NCI-H1092 (cell line): ENCODE results near the gene ASNSD1.

Source experiments
- DNase-seq: peaks from one replicate; lab custom pipeline; 2025; lab: John Stamatoyannopoulos, UW

The ASNSD1 gene

DNA sequence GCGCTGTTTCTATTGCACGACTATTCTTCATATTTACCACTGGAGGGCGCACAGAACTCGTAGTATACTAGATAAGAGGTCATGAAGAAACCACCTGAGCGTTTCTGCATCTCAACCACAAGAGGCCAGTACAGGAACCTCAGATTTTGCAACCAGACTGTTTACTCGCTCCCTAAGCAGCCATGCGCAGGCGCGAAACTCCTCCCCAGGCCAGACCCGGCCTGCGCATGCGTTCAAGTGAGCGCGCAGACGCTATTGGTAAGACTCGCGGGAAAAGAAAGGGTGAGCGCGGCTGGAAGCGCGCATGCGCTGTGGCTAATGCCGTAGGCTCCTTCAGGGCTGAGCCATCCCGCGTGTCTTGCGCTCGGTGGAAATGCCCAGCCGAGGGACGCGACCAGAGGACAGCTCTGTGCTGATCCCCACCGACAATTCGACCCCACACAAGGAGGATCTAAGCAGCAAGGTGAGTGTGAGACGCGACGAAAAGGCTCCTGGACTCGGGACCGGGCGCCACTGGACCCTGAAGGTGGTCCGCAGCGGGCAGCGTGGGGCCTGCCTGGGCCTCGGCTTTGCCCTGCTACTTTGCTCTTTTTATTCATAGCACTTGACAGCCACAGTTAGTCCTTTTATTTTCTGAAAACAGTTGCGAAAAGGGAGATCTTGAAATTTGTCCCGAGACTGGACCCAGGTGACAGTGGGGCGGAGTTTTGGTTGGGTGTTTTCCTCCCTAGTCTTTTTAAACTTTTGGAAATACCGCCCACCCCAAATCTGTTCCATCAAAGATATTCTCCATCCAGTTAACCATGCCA lies at the start of gene ASNSD1:
Gene ASNSD1, plus strand, starts transcription at position 312 of the 809 bp plus-strand sequence. CDS start 4,674 bp downstream, outside the sequence.
- DNase-seq, result peak; percentile 97

DNA sequence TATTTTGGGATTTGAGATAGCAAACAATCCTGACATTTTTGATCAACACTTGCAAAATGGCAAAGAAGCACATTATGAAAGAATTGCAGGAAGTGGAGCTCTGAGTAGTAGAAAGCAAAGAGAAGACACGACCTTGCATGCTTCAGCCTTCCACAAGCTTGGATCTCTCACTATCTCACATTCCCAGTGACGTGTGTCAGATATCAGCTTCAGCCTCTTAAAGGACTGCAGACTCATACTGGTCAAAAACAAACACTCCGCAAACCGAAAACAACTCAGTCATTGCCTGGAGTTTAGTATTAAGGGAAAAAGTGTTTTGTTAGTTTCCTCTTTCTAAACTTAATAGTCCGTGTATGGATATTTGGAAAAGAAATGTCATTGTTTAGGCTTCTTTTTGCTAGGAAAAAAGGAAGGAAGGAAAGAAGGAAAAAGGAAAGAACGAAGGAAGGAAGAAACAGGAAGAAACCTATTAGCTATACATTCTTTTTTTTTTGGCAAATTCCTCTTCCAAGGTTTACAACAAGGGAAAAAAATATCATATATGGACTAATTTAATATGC lies 48.1 kb upstream of the ASNSD1 start:
- DNase-seq, result no peak

DNA sequence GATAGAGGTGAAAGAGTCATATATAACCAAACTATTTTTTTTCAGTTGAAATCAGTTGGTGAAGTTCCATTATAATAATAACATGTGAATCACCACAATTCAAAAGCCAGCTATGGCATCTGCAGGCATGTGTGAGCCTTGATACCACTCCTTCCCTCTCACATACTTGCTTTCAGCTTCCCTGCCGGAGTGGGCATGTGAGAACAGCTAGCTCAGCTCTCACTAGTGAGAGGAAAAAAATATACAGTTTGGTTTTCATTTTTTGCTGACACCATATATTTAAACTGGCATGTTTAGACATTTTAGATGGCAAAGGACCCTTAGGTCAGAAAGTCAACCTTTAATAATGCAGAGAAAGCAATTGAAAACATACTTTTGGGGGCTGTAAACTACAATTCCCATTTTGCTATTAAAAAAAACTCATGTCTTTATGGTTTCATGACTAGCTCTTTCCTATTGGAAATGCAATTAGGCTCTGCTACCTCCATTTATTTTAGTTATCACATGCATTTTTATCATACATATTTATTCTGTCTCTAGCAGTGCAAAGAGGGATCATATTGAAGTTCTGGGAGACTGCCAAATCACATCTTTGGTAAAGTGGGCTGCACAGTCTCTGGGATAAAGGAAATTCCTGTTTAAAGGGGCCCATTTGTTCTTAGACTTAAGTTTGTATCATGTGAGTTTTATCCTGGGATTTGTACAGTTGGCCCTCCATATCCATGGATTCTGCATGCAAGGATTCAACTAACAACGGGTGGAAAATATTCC lies 47.4 kb upstream of the ASNSD1 start:
- DNase-seq, result no peak

DNA sequence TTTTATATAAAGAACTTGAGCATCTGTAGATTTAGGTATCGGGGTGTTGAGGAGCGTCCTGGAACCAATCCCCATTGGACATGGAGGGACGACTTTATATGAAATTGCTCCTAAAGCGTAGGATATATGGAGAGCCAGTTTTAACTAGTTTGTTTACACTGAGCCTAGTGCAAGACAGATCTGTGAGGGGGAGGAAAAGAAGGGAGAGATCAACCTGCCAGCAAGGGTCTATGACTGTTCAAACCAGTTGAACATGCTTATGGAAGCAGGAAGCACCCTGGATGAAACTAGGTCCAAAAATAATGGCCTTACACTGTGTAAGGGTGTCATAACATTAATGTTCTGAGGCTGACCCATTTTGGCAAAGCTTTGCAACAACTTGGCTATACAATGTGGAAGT lies 46.7 kb upstream of the ASNSD1 start:
- no peak for DNase-seq

DNA sequence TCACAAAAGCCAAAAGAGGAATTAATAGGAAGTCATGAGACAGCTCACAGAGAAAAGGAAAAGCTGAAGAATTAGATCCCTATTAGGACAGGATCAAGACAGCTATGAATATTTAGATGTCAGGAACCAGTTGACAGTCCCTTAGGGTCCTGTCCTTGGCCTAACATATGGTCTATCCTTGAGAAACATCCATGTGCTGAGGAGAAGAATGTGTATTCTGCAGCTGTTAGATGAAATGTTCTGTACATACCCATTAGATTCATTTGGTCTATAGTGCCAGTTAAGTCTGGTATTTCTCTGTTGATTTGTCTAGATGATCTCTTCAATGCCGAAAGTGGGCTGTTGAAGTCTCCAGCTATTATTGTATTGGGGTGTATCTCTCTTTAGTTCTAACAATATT lies 43.1 kb upstream of the ASNSD1 start:
- DNase-seq, result no peak

DNA sequence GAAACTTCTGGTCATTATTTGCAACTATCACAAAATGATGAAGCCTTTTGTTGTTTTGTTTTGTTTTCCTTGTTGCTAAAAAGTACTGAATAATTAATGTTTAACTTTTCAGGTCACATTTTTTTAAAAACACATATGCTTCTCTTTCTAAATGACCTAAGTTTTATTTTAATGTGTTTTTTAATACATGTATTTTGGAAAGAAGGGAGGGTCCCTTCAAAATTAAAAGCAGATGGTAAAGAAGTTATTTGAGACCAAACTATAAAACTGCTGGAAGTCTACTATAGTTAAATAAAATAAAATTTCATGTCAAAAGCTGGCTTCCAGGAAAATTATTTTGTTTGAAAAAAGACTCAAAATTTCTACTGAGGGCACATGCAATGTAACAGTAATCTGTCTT lies 39.5 kb upstream of the ASNSD1 start:
- DNase-seq, result no peak

DNA sequence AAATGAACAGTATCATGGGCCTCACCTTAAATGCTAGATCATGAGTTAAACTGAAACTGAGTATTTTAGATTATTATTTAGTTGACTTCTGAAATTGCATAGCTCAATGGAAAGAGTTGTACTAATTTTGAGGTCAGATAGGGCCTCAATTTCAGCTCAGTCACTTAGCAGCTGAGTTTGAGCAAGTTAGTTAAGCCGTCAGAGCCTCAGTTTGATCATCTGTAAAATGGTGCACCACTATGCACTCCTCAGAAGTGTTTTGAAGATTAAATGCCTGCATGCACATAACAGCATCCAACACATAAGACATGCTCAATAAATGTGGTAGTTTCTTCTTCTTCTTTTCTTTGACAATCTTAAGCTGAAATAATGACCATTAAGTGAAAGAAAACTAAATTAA lies 38.2 kb upstream of the ASNSD1 start:
- DNase-seq, result no peak

DNA sequence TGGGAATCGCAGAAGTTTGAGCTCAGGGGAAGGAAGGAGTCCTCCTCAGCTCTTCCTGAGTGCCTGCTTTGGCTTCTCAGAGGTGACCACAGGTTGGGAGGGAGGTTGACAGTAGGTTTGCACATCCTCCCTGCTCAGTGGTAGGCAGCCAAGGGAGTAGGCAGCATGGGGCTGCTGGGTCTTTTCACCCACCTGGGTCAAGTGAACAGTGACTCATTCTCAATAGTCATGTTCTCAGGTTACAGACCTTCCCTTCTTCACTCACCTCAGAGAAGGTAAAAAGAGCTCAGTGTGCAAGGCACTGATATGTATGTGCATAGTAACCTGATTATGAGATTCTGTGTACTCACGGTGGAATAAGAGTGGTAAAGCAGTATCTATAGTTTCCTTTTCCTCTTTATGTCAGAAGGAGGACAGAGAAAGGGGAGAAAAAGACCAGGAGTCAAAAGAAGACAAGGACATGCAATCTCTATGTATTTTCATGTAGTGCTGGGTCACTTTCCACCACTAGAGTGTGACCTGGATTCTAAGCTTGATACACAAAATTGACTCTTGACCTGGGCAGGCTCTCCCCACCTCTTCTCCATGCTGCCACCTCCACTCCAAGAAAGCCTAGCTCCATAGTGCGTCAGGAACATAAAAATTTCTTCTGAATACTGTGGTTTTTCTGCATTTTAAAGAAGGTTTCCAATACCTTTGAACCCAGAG lies 36.5 kb upstream of the ASNSD1 start:
- DNase-seq, result no peak

DNA sequence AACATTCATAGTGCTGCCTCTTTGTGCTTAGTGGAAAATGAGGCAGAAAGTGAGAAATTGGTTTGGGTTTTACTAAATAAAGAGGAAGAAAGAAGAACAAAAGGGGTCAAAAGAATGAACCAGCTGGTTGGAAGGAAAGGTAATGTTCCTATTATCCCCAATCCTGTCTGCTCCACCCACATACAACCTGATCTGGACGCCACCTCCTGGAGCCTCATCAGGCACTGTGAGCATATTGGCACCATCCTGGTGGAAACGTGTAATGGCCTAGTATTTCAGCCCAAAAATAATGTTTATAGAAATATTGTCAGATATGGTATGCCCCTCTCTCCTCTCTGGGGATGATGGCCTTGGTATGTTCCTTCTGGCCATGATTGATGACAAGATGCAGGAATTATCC lies 35.6 kb upstream of the ASNSD1 start:
- DNase-seq, result no peak

DNA sequence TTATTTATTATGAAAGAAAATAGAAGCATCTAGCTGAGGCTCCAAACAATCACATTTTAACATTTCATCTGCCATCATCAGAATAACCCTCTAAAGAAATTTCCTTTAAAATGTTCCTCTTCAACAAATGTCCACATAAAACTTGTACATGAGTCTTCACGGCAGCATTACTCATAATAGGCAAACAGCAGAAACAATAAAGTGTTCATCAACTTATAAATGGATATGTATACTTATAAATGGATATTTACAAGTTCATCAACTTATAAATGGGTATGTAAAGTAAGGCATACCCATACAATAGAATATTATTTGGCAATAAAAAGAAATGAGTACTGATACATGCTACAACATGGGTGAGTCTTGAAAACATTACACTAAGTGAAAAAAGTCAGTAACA lies 33.5 kb upstream of the ASNSD1 start:
- DNase-seq, result no peak

DNA sequence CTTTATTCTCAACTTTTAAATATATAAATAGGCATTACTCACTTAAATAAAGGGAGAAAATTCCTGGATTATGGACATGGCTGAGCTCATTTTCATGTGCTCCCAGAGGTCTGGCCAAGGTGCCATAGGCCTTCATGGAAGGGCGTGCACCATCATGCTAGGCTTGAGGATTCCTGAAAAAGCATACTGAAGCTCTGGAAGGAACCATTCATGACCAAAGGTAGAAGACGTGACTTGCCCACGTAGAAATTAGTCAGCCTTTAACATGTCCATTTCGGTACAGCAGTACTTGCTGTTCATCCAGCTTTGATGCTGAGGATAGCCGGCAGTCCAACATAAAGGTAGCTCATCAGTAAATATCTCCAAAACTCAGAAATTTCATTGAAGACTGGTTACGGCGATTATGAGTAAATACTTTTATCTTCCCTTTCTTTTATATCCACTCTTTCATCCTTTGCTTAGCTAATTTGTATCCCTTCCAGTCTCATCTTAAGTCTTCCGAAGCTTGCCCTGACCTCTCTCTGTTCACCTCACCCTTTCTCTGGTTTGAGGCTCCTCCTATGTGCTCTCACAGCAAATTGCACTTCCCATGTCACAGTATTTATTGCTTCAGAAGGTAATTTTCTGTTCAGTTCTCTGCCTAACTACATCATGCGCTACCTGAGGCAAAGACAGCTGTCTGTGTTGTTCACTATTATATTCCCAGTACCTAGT lies 32.3 kb upstream of the ASNSD1 start:
- no peak for DNase-seq

DNA sequence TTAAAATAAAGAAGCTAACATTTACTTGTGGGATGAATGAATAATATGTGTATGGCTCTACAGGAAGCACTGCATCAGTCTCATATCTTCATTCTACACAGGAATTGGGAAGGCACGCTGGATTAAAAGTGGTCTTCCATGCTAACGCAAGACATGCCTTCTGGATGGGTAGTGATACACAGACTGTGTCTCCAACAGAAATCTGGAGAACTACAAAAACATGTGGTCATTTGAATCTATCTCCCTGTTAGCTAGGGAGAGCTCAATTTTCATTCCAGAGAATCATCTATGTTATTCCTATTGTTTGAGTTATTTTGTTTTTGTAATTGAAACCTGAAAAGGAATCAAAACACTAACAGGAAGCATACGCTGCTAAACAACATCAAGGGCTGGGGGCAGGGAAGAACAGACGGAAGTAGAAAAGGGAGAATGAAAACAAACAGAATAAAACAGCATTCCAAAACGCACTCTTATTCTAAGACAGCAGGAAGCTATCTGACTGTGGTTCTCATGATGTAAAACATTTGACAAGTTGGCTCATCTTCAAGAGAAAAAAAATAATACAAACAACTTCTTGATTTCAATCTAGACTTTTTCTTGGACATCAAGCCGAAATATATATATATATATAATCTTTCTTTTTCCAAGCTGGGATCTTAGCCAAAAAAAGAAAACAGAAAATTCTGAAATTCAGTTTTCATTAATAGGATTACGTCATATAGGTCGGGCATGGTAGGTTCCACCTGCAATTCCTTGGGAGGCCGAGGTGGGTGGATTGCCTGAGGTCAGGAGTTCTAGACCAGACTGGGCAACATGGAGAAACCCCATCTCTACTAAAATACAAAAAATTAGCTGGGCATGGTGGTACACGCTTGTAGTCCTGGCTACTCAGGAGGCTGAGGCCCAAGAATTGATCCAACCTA lies 31.5 kb upstream of the ASNSD1 start:
- no peak for DNase-seq

DNA sequence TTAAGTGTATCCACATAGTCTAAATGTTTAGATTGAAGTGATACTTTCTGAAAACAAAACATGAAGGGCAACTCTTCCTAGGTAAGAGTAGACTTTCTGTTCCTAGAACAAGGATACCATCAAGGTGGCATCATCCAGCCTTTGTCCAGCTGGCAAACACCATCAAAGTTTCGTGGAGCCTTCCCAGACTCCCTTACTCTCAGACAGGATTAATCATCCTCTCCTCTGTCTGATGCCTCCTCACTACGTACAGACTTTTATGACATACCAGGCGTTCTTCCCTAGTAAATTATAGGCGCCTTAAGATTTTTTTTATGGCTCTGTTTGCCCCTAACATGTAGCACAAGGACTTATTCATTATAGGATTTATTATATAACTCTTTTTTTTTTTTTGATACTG lies 29.4 kb upstream of the ASNSD1 start:
- DNase-seq, result no peak

DNA sequence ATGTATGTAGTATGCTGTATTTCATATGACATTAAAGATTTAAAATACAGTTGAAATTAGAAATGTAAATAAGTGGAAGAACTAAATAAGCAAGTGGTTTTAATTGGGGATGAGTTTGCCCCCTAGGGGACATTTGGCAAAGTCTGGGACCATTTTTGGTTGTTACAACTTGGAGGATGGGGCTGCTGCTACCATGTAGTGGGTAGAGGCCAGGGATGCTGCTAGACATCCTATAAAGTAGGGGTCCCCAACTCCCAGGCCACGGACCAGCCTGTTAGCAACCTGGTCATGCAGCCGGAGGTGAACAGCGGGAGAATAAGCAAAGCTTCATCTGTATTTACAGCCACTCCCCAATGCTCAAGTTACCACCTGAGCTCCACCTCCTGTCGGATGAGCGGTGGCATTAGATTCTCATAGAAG lies 27.9 kb upstream of the ASNSD1 start:
- no peak for DNase-seq

DNA sequence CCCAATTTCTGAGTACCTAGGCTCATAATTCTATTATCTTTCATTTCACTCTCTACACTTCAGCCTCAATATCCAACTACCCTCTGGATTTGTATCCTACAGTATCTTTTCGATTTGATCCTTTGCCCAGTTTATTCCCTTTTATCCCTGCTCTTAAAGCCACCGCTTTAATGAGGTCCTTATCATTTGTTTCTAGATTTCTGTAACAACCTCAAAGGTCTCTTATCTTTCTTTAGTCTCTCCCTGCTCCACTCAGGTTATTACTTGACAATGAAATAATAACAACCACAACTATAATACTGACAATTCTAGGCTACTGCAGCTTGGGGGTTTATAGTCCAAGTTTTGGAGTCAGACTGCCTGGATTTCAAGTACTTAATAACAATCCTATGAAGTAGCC lies 25.9 kb upstream of the ASNSD1 start:
- no peak for DNase-seq

DNA sequence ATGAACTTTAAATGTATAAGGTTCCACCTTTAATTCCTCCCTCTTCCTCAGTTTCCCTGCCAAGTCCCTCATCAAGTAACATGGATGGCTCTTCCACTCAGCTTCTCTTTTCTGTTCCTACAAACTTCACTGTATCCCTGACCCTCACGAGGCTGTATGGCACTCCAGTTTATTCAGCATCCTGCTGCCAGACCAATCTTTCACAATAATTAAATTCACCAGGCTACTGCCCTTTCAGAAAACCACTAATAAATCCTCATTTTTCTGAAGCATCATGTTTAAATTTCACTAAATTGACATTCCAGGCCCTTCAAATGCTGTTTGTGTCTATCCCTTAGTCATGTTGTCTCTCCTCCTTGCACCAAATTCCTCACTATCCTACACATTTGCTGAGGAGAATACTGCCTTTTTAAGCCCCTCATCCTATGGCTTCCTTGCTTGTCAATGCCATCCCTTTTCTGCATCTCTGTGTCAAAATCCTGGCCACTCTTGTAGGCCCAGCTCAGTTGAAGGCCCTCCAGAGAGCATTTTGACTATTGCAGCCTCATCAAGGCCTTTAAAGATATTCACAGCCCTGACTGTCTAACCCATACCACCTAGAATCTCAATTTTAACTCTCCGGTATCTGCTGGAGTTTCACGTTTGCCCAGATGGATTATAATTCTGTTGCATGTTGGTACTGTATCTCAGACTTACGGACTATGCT lies 22.8 kb upstream of the ASNSD1 start:
- DNase-seq, result no peak

DNA sequence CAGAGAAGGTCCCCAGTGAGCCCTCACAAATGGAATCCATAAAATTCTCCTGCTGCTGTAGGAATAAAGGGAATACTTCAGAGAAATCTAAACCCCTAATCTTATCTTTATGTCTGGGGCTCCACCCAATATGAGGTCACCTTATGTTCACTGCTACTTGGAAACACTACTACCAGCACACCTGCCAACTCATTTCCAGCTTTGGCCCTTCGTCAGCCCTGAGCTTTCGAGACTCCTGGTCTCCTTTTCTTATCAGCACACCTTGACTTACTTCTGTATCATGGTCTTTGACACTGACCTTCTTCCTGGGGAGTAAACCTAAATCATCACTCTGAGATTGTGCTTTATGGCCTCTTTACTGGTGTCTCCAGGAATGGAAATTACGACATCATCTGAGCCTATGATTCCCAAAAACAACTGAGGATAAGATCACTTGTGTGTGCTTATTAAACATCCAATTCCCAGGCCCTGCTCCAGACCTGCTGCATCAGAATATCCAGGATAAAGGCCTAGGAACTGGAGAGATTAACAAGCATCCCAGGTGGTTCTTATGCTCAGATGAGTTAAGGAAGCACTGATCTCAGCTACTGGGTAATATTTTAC lies 22.2 kb upstream of the ASNSD1 start:
- no peak for DNase-seq

DNA sequence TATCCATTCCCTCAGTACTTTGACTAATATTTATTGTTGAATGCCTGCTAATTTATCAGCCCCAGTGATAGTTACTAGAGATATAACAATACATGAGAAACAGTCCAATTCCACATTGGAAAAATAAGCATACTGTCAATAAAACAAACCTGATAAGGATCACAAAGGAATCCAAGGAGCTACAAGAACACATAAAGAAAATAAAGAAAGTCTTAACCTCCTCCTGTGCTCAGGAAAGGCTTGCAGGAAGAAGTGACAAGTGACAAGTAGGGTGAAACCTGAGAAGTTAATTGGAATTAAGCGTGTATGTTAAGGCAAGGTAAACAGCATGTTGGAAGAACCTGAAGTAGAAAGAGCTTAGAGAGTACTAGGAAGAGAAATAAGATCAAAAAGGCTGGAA lies 20.3 kb upstream of the ASNSD1 start:
- DNase-seq, result no peak

DNA sequence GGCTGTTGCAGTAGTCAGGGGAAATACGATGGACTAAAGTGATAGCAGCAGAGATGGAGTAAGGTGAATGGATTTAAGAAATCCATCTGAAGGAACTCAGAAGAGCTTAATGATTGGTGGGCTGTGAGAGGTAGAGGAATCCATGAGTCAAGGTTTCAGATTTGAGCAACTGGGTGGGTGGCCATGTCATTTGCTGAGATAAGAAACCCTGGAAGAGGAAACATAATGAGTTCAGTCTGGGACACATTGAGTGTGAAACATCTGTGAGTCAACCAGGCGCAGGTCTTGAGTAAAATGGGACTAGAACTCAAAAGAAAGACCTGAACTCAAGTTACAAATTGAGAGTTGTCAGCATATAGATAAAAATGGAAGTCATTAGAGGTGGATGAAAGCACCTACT lies 19.7 kb upstream of the ASNSD1 start:
- DNase-seq, result no peak

DNA sequence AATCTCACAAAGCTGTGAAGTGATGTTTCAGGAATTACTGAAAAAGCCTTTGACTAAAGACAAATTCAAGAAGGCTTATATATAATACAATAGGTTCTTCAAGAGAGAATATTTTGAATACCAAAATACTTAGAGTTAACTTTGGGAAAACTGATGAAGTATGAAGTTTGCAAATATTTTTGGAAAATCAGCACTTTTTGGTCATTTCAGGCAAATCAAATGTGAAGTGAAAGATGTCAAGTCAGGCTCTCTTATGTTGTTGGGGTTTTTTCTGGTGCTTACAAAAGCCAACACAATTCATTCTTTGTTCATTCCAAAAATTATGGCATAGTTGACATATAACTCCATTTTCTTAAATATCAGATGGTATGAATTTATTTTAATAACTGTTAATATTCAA lies 14.7 kb upstream of the ASNSD1 start:
- DNase-seq, result no peak
